ENCODE measurements around the gene SCN11A.

GRCh38 chr3:39021029-39021428 lies 30.7 kb downstream of the SCN11A start:
- no peak for TF ChIP-seq CTCF (conservative IDR thresholded peaks at IDR 0.05 in 1 of 2, IDR thresholded peaks at IDR 0.05 in 1 of 2; ENCODE audit: low read depth in 1 of 2, low read length in 2 of 2)
- TF ChIP-seq EZH2 (IDR thresholded peaks at IDR 0.05; ENCODE audit: low read length, missing control alignments): no peak
